Pancreas (tissue), 10 donors: ENCODE data around the gene CA14. TPM values are rescaled to one million over a fixed set of nuclear protein-coding genes. Genes with fewer than 3 reads are reported as not detected.

Source experiments
- ATAC-seq, 4 donors: fragments of 200-7000 bp; cut with Tn5 transposase; one replicate each; pipeline versions ENCODE4 v1.8.0 to v1.9.1; 2020; ENCODE audit warnings: mild to moderate bottlenecking in 4 of 4, moderate library complexity in 4 of 4
- DNase-seq, 6 donors: peaks; one replicate each; pipeline ENCODE4 v3.0.0-alpha.2; 2020
- FAIRE-seq: peaks from 2 replicates; lab custom pipeline; 2012; peaks lifted over from hg19 to GRCh38; lab: Jason Lieb, UNC
- H3K27ac ChIP-seq, 4 donors: fragments of 200-600 bp; sonication (generic); 1 replicate in 3 of 4; 2 replicates in 1 of 4; pipeline versions ENCODE4 v1.5.0 to v1.8.0; 2020
- H3K27me3 ChIP-seq, 4 donors: fragments of 200-600 bp; one replicate each; pipeline ENCODE4 v1.8.0; 2021
- H3K36me3 ChIP-seq, 3 donors: fragments of 200-600 bp; sonication (generic) in 1 of 3; one replicate each; pipeline versions ENCODE4 v1.5.0 to v1.8.0; 2020 to 2021
- H3K4me1 ChIP-seq, 3 donors: fragments of 200-600 bp; one replicate each; pipeline ENCODE4 v1.8.0; 2021
- H3K4me3 ChIP-seq, 4 donors: fragments of 200-600 bp; sonication (generic) in 2 of 4; one replicate each; pipeline versions ENCODE4 v1.5.0 to v1.8.0; 2020 to 2021
- H3K9me3 ChIP-seq, 4 donors: fragments of 200-600 bp; one replicate each; pipeline ENCODE4 v1.8.0; 2021
- CTCF ChIP-seq, 4 donors: fragments of 200-600 bp; sonication (generic) in 3 of 4; IDR thresholded peaks; one replicate each; pipeline versions ENCODE4 v1.5.0 to v1.8.0; 2021; ENCODE audit warnings: antibody characterized with exemption in 4 of 4
- WGBS, 2 donors: extraction: QIAGEN DNeasy Blood & Tissue Kit; methylation state at CpG; one replicate each; pipeline ENCODE4 v1.1.7; 2013; 5-methylcytosine and 5-hydroxymethylcytosine counted together
- intact Hi-C, 3 donors: fragments of 100-400 bp; cut with DNase I; formaldehyde crosslinking; loops; one replicate each; pipeline versions ENCODE4 v1.11.1 to v1.14.2; 2022
- polyA plus RNA-seq, 2 donors: library from polyadenylated mRNA; stranded (reverse); fragments of 200-250 nt; gene quantifications; one replicate each; pipeline ENCODE4 v1.2.3, GENCODE V29; 2013
- total RNA-seq, 6 donors: library from RNA; stranded (reverse); fragmentation: NEBNext Ultra II Directional in 4 of 6; extraction: Animal tissue kit (Norgen Biotek cat#: 25700) in 4 of 6; gene quantifications; one replicate each; pipeline versions ENCODE4 v1.2.1 to v1.2.4, GENCODE V29; 2021 to 2023
- donor health status: healthy with polysubstance abuse.
- donor health status: DM: no; HTN: no; CAD: no; lungs with moderate emphysema.
- donor health status: DM: no; HTN: no; CAD: no.
- donor health status: control.
- donor health status: control.
- donor health status: Bipolar disorder and iron deficiency.
- donor health status: DM: yes; HTN: yes; CAD: no.
- donor health status: DM: no; HTN: no; CAD: no.
- donor health status: DM: no; HTN: no; CAD: no.
- donor health status: DM: yes; HTN: yes; CAD: no.

Gene CA14
- total and polyA plus RNA-seq, 8 donors, result 0.14 to 0.19 (median 0.19) TPM; not detected in 5

GRCh38 chr1:150249936-150250335 is 7.6 kb upstream of the CA14 start:
- Histone ChIP-seq H3K9me3 (no peaks in the 10 kb centered on the region), H3K36me3 (no peaks in the 10 kb centered on the region), H3K4me3 (no peak overlapping the region), H3K4me1 (no peaks in the 10 kb centered on the region), H3K27ac (no peak overlapping the region), H3K27me3 (no peaks in the 10 kb centered on the region)
- TF ChIP-seq CTCF (IDR thresholded peaks at IDR 0.05), result no peak
- intact Hi-C loops, result no loop called here
- FAIRE-seq (no peak), DNase-seq (no peak), ATAC-seq (no peak)
- 64 to 83% methylated on average over 2 of the region's 2 CpGs for WGBS, 2 donors

GRCh38 chr1:150256198-150256553 is 1.4 kb upstream of the CA14 start:
- Histone ChIP-seq H3K36me3 (no peaks in the 10 kb centered on the region), H3K27ac (peak overlapping the region in 1 of 4 donors; percentile 3), H3K27me3 (no peaks in the 10 kb centered on the region), H3K4me1 (peaks cover 0 to 8% (median 7%) of the 10 kb centered on the region in 3 donors), H3K4me3 (peak overlapping the region in 1 of 4 donors; percentile 33), H3K9me3 (no peaks in the 10 kb centered on the region)
- ATAC-seq (no peak), DNase-seq (no peak), FAIRE-seq (no peak)
- TF ChIP-seq CTCF (IDR thresholded peaks at IDR 0.05), result no peak
- intact Hi-C loops, result no loop called here
- WGBS, 2 donors, result 2 to 5% methylated on average over 1 of the region's 1 CpG

DNA sequence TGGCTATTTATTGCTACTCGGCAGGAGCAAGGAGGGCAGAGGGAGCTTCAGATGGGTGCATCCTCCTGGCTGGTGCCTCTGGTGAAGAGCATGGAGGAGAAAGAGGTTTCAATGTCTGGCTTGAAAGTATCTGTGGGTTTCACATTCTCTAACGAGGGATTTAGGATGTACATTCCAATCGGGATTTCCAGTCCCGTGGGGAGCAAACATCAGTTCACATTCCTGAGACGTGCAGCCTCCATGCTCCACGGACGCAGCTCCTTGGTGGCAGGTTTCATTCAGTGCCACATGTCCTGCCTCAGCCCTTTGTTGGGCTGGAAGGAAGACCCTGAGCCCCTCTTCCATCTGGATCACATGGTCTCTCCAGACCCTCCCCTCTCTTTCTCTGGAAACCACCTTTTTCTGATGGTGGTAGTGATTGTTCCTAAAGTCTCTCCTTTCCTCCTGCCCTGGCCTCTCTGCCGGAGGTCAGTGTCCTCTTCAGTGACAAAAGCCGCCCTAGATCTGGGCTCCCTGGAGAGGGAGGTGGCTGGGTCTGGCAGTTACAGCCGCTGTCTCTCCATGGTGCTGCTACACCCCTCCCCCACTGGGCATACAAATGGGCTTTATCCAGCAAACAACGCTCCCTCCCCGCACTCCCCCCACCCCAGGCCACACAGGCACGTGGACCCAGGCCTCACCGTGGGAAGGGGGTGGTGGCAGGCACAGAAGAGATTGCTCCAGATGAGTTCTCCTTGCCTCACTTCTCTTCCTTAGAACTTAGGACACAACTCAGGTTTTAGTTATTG is 826 bp upstream of the CA14 start:
- 34 to 38% methylated on average over 13 to 14 of the region's 14 CpGs for WGBS, 2 donors
- Histone ChIP-seq H3K4me3 (no peak overlapping the region), H3K27ac (no peak overlapping the region), H3K9me3 (no peaks in the 10 kb centered on the region), H3K36me3 (no peaks in the 10 kb centered on the region), H3K4me1 (peaks cover 0 to 8% (median 7%) of the 10 kb centered on the region in 3 donors), H3K27me3 (no peaks in the 10 kb centered on the region)
- ATAC-seq (no peak), FAIRE-seq (no peak), DNase-seq (no peak)
- no peak for TF ChIP-seq CTCF (IDR thresholded peaks at IDR 0.05)
- intact Hi-C loops, result no loop called here

DNA sequence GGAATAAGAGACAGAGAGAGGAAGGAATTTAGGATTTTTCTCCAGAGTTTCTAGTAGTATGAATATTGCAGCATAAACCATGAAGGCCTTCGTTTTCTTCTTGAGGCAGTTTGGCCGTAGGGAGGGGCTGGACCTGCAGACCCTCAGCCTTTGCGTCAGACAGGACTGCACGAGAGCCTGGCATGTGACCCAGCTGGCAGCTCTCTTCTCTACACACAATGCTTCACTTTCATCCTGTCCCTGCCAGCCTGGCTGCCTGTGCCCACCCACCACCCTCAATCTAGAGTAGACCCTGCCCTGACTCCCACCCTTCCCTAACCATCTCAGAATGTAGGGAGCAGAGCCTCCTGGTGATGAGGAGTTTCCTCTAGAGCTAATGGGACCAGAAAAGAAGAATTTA is 1.6 kb downstream of the CA14 start:
- no peaks in the 10 kb centered on the region for H3K27me3 ChIP-seq
- 47 to 52% methylated on average over 4 of the region's 4 CpGs for WGBS, 2 donors
- no peak for TF ChIP-seq CTCF (IDR thresholded peaks at IDR 0.05)
- no peaks in the 10 kb centered on the region for H3K36me3 ChIP-seq
- no peak for ATAC-seq
- no peak for FAIRE-seq
- DNase-seq, result no peak
- peaks cover 0 to 8% (median 7%) of the 10 kb centered on the region in 3 donors for H3K4me1 ChIP-seq
- no peak overlapping the region for H3K4me3 ChIP-seq
- H3K9me3 ChIP-seq, result no peaks in the 10 kb centered on the region
- intact Hi-C loops, result no loop called here
- H3K27ac ChIP-seq, result no peak overlapping the region
